ENCODE results near the gene CFL2.

DNA sequence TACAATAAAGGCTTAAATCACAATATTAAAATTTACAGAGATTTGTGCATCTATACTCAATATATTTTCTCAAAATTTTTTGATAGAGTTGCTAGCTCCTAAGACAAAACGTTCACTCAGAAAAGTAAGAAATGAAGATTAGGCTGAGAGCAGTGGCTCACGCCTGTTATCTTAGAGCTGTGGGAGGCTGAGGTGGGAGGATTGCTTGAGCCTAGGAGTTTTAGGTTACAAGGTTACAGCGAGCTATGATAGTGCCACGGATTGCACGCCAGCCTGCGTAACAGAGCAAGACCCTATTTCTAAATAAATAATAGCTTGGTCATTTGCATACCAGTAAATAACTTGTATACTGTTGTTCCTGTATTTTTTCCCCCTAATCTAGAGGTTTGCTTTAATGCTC lies 35.0 kb upstream of the CFL2 start:
- TF ChIP-seq, protein P1, sequence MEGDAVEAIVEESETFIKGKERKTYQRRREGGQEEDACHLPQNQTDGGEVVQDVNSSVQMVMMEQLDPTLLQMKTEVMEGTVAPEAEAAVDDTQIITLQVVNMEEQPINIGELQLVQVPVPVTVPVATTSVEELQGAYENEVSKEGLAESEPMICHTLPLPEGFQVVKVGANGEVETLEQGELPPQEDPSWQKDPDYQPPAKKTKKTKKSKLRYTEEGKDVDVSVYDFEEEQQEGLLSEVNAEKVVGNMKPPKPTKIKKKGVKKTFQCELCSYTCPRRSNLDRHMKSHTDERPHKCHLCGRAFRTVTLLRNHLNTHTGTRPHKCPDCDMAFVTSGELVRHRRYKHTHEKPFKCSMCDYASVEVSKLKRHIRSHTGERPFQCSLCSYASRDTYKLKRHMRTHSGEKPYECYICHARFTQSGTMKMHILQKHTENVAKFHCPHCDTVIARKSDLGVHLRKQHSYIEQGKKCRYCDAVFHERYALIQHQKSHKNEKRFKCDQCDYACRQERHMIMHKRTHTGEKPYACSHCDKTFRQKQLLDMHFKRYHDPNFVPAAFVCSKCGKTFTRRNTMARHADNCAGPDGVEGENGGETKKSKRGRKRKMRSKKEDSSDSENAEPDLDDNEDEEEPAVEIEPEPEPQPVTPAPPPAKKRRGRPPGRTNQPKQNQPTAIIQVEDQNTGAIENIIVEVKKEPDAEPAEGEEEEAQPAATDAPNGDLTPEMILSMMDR (IDR thresholded peaks at IDR 0.05): no peak
- TF ChIP-seq POLR2AphosphoS5 (IDR thresholded peaks at IDR 0.05) (no peak), POLR2A (IDR thresholded peaks at IDR 0.05) (no peak), EP300 (IDR thresholded peaks at IDR 0.05; ENCODE audit: low read depth) (no peak)
